MM.1S (cell line): ENCODE data around the gene SPINK5.

Experiments
- CTCF ChIP-seq: fragments of 300-600 bp; sonication (generic); IDR thresholded peaks from 2 replicates; pipeline ENCODE4 v1.5.1; 2016; ENCODE audit warnings: antibody characterized with exemption, low read length, mixed read lengths
- EZH2 ChIP-seq: fragments of 300-600 bp; sonication (generic); optimal IDR thresholded peaks from 2 replicates; pipeline ENCODE3; 2017; ENCODE audit warnings: low read depth, mild to moderate bottlenecking, antibody characterized with exemption, low read length, mixed read lengths
- EZH2phosphoT487 ChIP-seq: fragments of 300-600 bp; sonication (generic); IDR thresholded peaks from 2 replicates; pipeline ENCODE4 v1.6.1; 2018; ENCODE audit warnings: antibody characterized with exemption, low read length

- no peak for TF ChIP-seq CTCF
- no peak for TF ChIP-seq EZH2
- TF ChIP-seq EZH2phosphoT487, result no peak
Measured at GRCh38 chr5:148140846-148141245, 77.1 kb downstream of the SPINK5 start.
